ENCODE measurements around the gene PAAF1. TPM values are rescaled to one million over a fixed set of nuclear protein-coding genes. Genes with fewer than 3 reads are reported as not detected.

Gene PAAF1
- total and polyA plus RNA-seq, 2 experiments from 2014 or later, result 13.6 to 18.1 TPM

DNA sequence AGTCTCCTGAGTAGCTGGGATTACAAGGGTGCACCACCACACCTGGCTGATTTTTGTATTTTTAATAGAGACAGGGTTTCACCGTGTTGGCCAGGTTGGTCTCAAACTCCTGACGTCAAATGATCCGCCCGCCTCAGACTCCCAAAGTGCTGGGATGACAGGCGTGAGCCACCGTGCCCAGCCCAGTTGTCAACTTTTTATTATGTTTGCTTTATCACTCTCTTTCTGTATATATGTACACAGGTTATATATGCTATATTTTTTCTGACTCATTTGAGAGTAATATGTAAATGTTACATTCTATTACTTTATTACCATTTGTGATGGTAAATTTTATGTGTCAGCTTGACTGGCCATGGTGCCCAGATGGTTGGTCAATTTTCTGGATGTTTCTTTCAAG is 55.2 kb downstream of the PAAF1 start:
- Mint-ChIP-seq H3K4me1 (peaks cover 2% of the 10 kb centered on the region; the same call in 1 of the 3 replicates), H3K27me3 (ENCODE audit: insufficient read depth, low read depth, poor library complexity) (no peaks in the 10 kb centered on the region), H3K9me3 (peaks cover 5% of the 10 kb centered on the region; the same call in 2 of the 3 replicates), H3K27ac (no peak overlapping the region), H3K4me3 (no peak overlapping the region), H3K36me3 (ENCODE audit: low read depth) (peaks cover 34% of the 10 kb centered on the region)
- ATAC-seq, result no peak
- H3K27ac ChIP-seq (ENCODE audit: low read depth), result no peak overlapping the region
- no peaks in the 10 kb centered on the region for H3K4me1 ChIP-seq (ENCODE audit: insufficient read depth)
- H2AFZ ChIP-seq, result no peak overlapping the region
- H3F3A ChIP-seq (replicated peaks; ENCODE audit: low read depth), result no peaks in the 10 kb centered on the region
- no peaks in the 10 kb centered on the region for H3K27me3 ChIP-seq (ENCODE audit: insufficient read depth)
- H3K4me2 ChIP-seq, result no peak overlapping the region
- no peaks in the 10 kb centered on the region for H3K79me2 ChIP-seq (replicated peaks; ENCODE audit: insufficient read depth)
- TF ChIP-seq NANOG (IDR thresholded peaks at IDR 0.05; ENCODE audit: borderline replicate concordance) (no peak), EZH2phosphoT487 (IDR thresholded peaks at IDR 0.05; ENCODE audit: unreplicated experiment) (no peak), CREB1 (CRISPR knock-in tag; IDR thresholded peaks at IDR 0.05; ENCODE audit: low read depth) (no peak), POLR2AphosphoS5 (IDR thresholded peaks at IDR 0.05; ENCODE audit: low read depth) (no peak), JUNB (IDR thresholded peaks at IDR 0.05; ENCODE audit: unreplicated experiment) (no peak), ZNF114 (CRISPR knock-in tag; IDR thresholded peaks at IDR 0.05) (no peak), STAT1 (IDR thresholded peaks at IDR 0.05; ENCODE audit: unreplicated experiment) (no peak), ZNF331 (CRISPR knock-in tag; IDR thresholded peaks at IDR 0.05; ENCODE audit: low read depth) (no peak), EZH2 (IDR thresholded peaks at IDR 0.05; ENCODE audit: low read depth, unreplicated experiment) (no peak)
- TF ChIP-seq, protein P1, sequence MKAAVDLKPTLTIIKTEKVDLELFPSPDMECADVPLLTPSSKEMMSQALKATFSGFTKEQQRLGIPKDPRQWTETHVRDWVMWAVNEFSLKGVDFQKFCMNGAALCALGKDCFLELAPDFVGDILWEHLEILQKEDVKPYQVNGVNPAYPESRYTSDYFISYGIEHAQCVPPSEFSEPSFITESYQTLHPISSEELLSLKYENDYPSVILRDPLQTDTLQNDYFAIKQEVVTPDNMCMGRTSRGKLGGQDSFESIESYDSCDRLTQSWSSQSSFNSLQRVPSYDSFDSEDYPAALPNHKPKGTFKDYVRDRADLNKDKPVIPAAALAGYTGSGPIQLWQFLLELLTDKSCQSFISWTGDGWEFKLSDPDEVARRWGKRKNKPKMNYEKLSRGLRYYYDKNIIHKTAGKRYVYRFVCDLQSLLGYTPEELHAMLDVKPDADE (IDR thresholded peaks at IDR 0.05), result no peak
- TF ChIP-seq, protein P2, sequence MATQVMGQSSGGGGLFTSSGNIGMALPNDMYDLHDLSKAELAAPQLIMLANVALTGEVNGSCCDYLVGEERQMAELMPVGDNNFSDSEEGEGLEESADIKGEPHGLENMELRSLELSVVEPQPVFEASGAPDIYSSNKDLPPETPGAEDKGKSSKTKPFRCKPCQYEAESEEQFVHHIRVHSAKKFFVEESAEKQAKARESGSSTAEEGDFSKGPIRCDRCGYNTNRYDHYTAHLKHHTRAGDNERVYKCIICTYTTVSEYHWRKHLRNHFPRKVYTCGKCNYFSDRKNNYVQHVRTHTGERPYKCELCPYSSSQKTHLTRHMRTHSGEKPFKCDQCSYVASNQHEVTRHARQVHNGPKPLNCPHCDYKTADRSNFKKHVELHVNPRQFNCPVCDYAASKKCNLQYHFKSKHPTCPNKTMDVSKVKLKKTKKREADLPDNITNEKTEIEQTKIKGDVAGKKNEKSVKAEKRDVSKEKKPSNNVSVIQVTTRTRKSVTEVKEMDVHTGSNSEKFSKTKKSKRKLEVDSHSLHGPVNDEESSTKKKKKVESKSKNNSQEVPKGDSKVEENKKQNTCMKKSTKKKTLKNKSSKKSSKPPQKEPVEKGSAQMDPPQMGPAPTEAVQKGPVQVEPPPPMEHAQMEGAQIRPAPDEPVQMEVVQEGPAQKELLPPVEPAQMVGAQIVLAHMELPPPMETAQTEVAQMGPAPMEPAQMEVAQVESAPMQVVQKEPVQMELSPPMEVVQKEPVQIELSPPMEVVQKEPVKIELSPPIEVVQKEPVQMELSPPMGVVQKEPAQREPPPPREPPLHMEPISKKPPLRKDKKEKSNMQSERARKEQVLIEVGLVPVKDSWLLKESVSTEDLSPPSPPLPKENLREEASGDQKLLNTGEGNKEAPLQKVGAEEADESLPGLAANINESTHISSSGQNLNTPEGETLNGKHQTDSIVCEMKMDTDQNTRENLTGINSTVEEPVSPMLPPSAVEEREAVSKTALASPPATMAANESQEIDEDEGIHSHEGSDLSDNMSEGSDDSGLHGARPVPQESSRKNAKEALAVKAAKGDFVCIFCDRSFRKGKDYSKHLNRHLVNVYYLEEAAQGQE (IDR thresholded peaks at IDR 0.05; ENCODE audit: unreplicated experiment), result no peak
- TF ChIP-seq, protein P3, sequence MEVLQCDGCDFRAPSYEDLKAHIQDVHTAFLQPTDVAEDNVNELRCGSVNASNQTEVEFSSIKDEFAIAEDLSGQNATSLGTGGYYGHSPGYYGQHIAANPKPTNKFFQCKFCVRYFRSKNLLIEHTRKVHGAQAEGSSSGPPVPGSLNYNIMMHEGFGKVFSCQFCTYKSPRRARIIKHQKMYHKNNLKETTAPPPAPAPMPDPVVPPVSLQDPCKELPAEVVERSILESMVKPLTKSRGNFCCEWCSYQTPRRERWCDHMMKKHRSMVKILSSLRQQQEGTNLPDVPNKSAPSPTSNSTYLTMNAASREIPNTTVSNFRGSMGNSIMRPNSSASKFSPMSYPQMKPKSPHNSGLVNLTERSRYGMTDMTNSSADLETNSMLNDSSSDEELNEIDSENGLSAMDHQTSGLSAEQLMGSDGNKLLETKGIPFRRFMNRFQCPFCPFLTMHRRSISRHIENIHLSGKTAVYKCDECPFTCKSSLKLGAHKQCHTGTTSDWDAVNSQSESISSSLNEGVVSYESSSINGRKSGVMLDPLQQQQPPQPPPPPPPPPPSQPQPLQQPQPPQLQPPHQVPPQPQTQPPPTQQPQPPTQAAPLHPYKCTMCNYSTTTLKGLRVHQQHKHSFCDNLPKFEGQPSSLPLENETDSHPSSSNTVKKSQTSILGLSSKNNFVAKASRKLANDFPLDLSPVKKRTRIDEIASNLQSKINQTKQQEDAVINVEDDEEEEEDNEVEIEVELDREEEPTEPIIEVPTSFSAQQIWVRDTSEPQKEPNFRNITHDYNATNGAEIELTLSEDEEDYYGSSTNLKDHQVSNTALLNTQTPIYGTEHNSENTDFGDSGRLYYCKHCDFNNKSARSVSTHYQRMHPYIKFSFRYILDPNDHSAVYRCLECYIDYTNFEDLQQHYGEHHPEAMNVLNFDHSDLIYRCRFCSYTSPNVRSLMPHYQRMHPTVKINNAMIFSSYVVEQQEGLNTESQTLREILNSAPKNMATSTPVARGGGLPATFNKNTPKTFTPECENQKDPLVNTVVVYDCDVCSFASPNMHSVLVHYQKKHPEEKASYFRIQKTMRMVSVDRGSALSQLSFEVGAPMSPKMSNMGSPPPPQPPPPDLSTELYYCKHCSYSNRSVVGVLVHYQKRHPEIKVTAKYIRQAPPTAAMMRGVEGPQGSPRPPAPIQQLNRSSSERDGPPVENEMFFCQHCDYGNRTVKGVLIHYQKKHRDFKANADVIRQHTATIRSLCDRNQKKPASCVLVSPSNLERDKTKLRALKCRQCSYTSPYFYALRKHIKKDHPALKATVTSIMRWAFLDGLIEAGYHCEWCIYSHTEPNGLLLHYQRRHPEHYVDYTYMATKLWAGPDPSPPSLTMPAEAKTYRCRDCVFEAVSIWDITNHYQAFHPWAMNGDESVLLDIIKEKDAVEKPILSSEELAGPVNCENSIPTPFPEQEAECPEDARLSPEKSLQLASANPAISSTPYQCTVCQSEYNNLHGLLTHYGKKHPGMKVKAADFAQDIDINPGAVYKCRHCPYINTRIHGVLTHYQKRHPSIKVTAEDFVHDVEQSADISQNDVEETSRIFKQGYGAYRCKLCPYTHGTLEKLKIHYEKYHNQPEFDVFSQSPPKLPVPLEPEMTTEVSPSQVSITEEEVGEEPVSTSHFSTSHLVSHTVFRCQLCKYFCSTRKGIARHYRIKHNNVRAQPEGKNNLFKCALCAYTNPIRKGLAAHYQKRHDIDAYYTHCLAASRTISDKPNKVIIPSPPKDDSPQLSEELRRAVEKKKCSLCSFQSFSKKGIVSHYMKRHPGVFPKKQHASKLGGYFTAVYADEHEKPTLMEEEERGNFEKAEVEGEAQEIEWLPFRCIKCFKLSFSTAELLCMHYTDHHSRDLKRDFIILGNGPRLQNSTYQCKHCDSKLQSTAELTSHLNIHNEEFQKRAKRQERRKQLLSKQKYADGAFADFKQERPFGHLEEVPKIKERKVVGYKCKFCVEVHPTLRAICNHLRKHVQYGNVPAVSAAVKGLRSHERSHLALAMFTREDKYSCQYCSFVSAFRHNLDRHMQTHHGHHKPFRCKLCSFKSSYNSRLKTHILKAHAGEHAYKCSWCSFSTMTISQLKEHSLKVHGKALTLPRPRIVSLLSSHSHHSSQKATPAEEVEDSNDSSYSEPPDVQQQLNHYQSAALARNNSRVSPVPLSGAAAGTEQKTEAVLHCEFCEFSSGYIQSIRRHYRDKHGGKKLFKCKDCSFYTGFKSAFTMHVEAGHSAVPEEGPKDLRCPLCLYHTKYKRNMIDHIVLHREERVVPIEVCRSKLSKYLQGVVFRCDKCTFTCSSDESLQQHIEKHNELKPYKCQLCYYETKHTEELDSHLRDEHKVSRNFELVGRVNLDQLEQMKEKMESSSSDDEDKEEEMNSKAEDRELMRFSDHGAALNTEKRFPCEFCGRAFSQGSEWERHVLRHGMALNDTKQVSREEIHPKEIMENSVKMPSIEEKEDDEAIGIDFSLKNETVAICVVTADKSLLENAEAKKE (CRISPR knock-in tag; IDR thresholded peaks at IDR 0.05), result no peak
- TF ChIP-seq, protein P4, sequence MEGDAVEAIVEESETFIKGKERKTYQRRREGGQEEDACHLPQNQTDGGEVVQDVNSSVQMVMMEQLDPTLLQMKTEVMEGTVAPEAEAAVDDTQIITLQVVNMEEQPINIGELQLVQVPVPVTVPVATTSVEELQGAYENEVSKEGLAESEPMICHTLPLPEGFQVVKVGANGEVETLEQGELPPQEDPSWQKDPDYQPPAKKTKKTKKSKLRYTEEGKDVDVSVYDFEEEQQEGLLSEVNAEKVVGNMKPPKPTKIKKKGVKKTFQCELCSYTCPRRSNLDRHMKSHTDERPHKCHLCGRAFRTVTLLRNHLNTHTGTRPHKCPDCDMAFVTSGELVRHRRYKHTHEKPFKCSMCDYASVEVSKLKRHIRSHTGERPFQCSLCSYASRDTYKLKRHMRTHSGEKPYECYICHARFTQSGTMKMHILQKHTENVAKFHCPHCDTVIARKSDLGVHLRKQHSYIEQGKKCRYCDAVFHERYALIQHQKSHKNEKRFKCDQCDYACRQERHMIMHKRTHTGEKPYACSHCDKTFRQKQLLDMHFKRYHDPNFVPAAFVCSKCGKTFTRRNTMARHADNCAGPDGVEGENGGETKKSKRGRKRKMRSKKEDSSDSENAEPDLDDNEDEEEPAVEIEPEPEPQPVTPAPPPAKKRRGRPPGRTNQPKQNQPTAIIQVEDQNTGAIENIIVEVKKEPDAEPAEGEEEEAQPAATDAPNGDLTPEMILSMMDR (conservative IDR thresholded peaks at IDR 0.05; ENCODE audit: low read depth in 2 of 2), result no peak
- no peaks in the 10 kb centered on the region for H3K9me2 ChIP-seq (ENCODE audit: insufficient read depth)
- DNase-seq (ENCODE audit: low spot score), result no peak
- H3K36me3 ChIP-seq (ENCODE audit: insufficient read depth), result no peaks in the 10 kb centered on the region
- no peak overlapping the region for H3K4me3 ChIP-seq
- H4K20me1 ChIP-seq (replicated peaks; ENCODE audit: insufficient read depth), result no peaks in the 10 kb centered on the region
